ENCODE measurements around the gene LINGO1.

LINGO1 gene

GRCh38 chr15:77672135-77672534 is 39.4 kb upstream of the LINGO1 start:
- H3K4me3 ChIP-seq (ENCODE audit: low read depth, low read length), result no peak overlapping the region

GRCh38 chr15:77671362-77672056 is 38.8 kb upstream of the LINGO1 start:
- H3K4me3 ChIP-seq (ENCODE audit: low read depth, low read length), result no peak overlapping the region
- DNase-seq (ENCODE audit: low read depth), result no peak
- TF ChIP-seq, protein P1, sequence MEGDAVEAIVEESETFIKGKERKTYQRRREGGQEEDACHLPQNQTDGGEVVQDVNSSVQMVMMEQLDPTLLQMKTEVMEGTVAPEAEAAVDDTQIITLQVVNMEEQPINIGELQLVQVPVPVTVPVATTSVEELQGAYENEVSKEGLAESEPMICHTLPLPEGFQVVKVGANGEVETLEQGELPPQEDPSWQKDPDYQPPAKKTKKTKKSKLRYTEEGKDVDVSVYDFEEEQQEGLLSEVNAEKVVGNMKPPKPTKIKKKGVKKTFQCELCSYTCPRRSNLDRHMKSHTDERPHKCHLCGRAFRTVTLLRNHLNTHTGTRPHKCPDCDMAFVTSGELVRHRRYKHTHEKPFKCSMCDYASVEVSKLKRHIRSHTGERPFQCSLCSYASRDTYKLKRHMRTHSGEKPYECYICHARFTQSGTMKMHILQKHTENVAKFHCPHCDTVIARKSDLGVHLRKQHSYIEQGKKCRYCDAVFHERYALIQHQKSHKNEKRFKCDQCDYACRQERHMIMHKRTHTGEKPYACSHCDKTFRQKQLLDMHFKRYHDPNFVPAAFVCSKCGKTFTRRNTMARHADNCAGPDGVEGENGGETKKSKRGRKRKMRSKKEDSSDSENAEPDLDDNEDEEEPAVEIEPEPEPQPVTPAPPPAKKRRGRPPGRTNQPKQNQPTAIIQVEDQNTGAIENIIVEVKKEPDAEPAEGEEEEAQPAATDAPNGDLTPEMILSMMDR (IDR thresholded peaks at IDR 0.05; ENCODE audit: insufficient read depth, low read depth, low read length, missing control alignments), result no peak

More at GRCh38 chr15:77672135-77672534, 39.4 kb upstream of the LINGO1 start:
- TF ChIP-seq, protein P1 (IDR thresholded peaks at IDR 0.05; ENCODE audit: insufficient read depth, low read depth, low read length, missing control alignments), result no peak
- DNase-seq (ENCODE audit: low read depth), result no peak

- TF ChIP-seq, protein P1 (IDR thresholded peaks at IDR 0.05; ENCODE audit: insufficient read depth, low read depth, low read length, missing control alignments), result no peak
- no peak overlapping the region for H3K4me3 ChIP-seq (ENCODE audit: low read depth, low read length)
- no peak for DNase-seq (ENCODE audit: low read depth)
Measured at GRCh38 chr15:77670558-77671361, 38.0 kb upstream of the LINGO1 start.

DNA sequence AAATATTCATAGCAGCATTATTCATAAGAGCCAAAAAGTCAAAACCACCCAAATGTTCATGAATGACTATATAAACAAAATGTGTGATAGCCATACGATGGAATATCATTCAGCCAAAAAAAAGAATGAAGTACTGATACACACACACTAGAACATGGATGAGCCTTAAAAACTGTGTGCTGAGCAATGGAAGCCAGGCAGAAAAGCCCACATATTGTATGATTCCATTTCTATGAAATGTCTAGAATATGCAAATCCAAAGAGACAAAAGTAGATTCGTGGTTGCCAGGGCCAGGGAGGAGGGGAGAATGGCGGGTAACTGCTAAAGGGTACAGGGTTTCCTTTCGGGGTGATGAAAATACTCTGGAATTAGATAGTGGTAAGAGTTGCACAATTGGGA is 37.2 kb upstream of the LINGO1 start:
- H3K4me3 ChIP-seq (ENCODE audit: low read depth, low read length), result no peak overlapping the region
- TF ChIP-seq, protein P1 (IDR thresholded peaks at IDR 0.05; ENCODE audit: insufficient read depth, low read depth, low read length, missing control alignments), result no peak
- no peak for DNase-seq (ENCODE audit: low read depth)

GRCh38 chr15:77667338-77668234 is 34.9 kb upstream of the LINGO1 start:
- TF ChIP-seq, protein P1 (IDR thresholded peaks at IDR 0.05; ENCODE audit: insufficient read depth, low read depth, low read length, missing control alignments), result no peak
- no peak overlapping the region for H3K4me3 ChIP-seq (ENCODE audit: low read depth, low read length)
- DNase-seq (ENCODE audit: low read depth), result no peak

DNA sequence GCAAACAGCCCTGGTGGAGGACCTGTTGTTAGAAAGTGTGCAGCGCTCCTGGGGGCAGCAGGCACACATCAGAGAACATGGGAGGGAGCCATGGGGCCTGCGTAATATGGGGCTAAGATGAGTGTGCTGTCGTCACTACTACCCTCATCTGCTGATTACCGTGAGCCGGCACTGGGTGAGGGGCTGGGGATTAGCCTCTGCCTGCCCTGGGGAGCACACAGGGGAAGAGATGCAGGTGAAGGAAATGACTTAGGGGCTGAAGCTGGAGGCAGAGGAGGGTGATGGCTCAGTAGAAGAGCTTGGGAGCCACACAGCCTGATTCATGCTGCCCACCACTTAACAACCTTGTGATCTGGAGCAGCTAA is 33.6 kb upstream of the LINGO1 start:
- no peak overlapping the region for H3K4me3 ChIP-seq (ENCODE audit: low read depth, low read length)
- no peak for DNase-seq (ENCODE audit: low read depth)
- TF ChIP-seq, protein P1 (IDR thresholded peaks at IDR 0.05; ENCODE audit: insufficient read depth, low read depth, low read length, missing control alignments), result no peak
